ENCODE results near the gene PITX2.

The PITX2 gene

DNA sequence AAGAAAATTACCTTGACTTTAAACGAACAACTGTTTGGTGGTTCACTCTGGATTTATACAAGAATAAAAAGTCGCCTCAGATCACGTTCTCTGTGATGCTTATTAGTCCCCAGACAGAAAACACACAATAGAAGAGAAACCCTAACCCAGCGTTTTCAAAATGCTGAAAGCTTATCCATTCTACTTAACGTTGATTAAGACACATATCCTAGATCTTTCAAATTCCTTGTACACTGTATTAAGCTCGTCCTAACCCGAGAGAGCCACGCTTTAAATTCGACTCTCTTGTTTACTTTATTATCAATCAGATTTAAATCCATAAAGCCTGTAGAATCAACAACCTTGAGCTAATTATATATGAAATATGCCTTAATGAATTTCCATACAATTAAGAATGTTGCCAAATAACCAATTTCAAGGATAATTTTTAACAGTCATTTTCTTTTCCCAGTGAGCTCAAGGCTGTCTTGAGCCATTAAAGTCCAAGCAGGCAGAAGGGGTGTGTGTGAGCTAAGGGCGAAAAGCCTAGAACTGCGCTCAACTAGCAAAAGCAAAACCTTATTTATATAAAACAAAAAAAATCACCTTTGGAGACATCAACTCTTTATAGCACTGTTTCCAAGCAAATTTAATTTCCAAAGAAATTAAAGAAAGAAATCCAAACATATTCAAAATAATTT is 981 bp upstream of the PITX2 start:
- DNase-seq (ENCODE audit: low read depth in 2 of 2): no peak

DNA sequence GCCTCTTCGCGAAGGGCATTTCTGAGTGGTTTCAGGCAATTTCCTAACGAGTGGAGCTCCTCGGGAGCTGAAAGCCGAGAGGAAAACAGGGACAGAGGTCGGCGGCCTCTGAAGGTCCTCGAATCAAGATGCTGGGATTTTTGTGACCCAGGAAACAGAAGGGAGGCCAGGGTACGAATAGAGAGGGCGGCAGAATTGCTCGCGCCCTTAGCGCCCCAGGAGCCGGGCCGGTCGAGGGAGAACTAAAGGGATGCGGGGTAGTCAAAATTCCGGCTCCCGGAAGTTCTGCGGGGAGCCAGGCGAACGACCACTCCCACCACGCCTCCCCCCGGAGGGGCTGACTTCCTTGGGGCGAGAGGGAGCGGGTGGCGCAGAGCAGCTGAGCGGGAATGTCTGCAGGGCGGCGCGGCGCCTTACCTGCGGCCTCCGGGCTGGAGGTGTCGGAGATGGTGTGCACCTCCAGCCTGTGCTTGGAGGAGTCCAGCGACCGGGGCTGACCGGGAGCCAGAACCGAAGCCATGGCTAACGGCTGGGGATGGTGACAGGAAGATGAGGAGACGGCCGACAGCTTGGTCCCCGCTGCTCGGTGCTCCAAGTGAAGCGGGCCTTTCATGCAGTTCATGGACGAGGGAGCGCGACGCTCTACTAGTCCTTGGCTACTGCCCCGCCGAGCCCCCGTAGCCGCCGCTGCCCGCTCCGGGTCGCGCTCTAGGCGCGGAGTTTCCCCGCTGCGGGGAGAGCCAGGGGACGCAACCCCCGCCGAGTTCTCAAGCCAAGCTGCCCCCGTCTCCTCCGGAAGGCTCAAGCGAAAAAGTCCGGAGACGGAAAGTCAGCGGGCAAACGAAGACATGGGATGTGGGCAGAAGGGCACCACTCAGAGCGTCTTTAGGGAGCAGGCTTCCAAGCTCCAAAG is 782 bp downstream of the PITX2 start:
- no peak for DNase-seq (ENCODE audit: low read depth in 2 of 2)

DNA sequence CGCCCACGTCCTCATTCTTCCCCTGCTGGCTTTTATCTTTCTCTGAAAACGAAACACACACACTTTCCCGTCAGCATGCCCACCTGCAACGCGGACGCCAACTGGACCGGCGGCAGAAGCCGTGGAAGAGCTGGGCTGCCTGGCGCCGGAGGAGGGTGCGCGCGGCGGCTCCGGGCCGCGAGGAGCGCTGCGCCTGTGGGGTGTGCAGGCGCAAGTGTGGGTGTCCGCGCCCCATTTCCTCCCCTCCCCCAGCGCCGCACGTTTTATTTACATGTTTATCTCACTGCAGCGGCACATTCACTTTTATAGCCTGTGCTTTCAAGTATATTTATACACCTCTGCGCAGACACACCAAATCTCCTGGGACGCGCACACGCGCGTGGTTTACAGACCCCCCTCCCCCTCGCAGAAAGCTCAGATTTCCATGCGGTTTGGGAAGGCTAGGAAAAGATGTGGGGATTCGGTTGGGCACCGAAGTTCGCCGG is 1.5 kb downstream of the PITX2 start:
- no peak for DNase-seq (ENCODE audit: low read depth in 2 of 2)

GRCh38 chr4:110620691-110621327 is 2.1 kb downstream of the PITX2 start:
- DNase-seq (ENCODE audit: low read depth in 2 of 2): no peak

DNA sequence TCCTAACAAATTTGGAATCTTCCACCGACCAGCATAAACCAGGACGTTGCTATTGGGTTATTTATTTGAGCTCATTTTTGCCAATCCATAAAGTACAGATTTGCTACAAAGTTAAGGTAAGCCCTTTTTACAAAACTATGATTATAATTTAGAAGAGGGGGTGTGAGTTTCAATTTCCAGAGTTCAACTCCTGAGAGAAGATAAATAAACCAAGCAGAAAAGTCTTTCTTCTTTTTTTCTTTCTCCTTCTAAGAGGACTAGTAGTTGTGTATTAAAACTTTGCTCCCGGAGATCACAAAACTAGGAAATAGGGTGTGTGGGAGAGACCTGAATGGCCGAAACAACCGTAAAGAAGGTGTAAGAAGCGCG is 2.6 kb downstream of the PITX2 start:
- no peak for DNase-seq (ENCODE audit: low read depth in 2 of 2)

GRCh38 chr4:110619463-110620247 is 3.2 kb downstream of the PITX2 start:
- DNase-seq (ENCODE audit: low read depth in 2 of 2): no peak

GRCh38 chr4:110618581-110619462 is 4.1 kb downstream of the PITX2 start:
- DNase-seq (ENCODE audit: low read depth in 2 of 2): no peak

DNA sequence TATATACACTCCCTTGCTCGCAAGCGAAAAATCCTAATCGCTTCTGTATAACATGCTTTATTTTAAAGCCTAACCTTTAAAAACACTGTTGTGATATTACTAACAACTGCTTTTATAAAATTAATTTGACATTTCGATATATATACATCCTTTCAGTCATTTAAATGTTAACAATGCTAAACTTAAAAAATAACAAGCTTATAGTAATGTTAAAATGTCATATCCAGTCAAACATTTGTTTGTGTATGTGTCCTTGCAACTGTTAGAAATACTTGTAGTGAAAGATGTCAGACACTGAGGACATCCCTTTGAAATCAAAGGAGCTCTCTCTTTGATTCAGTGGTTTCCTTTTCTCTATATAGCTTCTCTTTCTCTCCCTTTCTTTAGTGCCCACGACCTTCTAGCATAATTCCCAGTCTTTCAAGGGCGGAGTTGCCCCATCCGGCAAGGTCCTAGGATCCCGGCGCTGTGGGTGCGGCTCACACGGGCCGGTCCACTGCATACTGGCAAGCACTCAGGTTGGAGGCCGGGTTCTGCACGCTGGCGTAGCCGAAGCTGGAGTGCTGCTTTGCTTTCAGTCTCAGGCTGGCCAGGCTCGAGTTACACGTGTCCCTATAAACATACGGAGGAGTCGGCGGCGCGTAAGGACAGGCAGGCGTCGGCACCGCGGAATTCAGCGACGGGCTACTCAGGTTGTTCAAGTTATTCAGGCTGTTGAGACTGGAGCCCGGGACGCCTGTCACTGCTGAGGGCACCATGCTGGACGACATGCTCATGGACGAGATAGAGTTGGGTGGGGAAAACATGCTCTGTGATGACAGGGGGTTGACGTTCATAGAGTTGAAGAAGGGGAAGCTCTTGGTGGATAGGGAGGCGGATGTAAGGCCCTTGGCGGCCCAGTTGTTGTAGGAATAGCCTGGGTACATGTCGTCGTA is 5.0 kb downstream of the PITX2 start:
- no peak for DNase-seq (ENCODE audit: low read depth in 2 of 2)

DNA sequence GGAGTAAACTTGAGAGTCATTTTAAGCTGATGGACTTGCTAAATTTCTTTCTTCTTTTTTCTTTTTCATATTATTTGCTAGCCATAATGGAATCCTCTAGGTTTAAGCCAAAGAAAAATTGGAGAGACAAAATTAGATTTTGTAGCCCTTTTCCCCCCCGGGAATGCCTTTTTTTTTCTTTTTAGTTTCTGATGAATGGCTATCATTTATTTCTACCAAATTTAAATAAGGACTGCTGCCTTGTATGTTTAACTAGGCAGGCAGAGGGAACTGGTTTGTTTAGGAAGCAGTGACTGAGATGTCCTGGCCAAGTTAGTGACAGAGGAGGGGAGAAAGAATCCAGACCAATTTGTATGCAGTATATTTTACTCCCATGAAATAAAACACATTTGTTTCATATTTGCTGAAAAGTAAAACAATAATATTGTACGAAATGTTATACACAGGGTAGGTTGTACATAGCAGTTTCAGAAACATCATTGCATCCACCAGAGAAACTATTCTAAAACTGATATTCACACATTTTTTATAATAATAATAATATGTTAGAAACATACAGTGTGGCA is 5.7 kb downstream of the PITX2 start:
- DNase-seq (ENCODE audit: low read depth in 2 of 2): no peak

GRCh38 chr4:110616238-110617074 is 6.4 kb downstream of the PITX2 start:
- no peak for DNase-seq (ENCODE audit: low read depth in 2 of 2)

- DNase-seq (ENCODE audit: low read depth in 2 of 2): no peak
Observed at GRCh38 chr4:110615353-110616237, 7.3 kb downstream of the PITX2 start.

DNA sequence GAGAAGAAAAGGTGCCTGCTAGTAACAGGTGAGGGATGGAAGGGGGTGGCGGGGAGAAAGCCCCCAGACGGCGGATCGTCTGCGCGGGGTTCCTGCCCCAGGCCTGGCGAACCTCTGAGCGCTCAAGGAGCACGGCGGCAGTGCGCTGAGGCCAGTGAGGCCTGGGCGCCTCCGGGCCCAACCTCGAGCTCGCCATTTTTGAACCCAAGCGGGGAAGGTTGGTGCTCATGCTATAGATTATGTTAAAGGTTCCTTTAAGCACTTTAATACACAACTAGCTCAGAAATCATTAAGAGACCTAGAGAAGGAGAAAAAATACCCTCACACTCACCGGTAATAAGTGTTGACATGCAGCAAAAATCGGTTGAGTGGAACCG is 7.9 kb downstream of the PITX2 start:
- DNase-seq (ENCODE audit: low read depth in 2 of 2): no peak

DNA sequence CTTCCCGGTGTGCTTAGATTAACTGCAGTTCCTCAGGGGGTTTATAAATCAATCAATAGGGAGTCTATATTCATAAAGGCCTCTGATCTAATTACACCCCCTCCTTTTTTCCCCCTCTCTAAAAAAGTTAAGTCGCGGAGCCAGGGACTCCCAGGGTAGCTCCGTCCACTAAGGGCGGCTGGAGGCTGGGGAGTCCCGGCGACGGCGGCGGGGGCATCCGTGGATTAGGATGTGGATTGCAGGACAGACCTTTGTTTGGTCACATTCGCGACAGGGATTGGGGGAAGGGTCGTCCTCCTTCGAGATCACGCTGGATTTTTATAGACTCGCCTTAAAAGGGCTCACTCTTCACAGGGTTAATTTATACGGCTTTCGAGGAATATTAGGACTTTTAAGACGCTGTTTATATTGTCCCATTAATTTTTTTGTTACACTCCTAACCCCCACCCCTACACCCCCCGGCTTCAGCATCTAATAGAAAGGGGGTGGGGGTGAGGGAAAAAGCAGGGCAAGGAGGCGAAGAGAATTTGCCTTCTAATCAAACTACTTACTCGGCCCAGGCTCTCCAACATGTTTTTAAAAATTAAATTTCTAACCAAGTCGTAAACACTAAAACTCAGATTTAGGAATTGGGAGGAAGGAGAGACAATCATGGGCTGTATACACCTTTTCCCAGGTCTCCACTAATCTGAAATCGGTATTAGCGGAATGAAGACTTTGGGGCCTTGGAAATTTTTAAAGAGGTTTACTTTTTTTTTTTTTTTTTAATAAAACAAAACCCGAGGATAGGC is 8.5 kb downstream of the PITX2 start:
- DNase-seq (ENCODE audit: low read depth in 2 of 2): no peak

DNA sequence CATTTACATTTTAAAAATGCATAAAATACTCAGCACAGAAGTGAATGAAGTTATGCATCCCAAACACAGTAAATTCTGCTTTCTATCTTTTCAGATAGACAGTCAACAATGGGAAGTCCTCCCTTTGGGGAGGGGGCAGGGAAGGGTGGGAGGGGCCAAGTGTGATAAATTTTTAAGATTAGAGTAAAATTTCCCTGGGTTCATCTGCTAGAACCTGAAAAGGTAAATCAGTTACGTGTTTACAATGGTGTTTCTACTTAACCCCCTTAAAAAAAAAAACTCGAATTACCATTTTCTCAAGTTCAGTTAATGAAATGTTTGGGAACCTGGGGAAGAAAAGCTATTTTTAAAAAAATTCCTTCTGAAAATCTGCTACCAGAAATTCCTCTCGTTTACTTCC is 9.1 kb downstream of the PITX2 start:
- no peak for DNase-seq (ENCODE audit: low read depth in 2 of 2)

GRCh38 chr4:110612631-110613269 is 10.1 kb downstream of the PITX2 start:
- DNase-seq (ENCODE audit: low read depth in 2 of 2): no peak

GRCh38 chr4:110611968-110612447 is 10.9 kb downstream of the PITX2 start:
- no peak for DNase-seq (ENCODE audit: low read depth in 2 of 2)
